GM19397 (cell line): Measurements from ENCODE around the gene NAV3.

Experiments
- ATAC-seq: cut with Tn5 transposase; IDR thresholded peaks from one replicate; pipeline ENCODE4 v1.9.1; 2021; ENCODE audit warnings: mild to moderate bottlenecking, moderate library complexity; ENCODE audit not compliant: unreplicated experiment

Gene NAV3

GRCh38 chr12:77980782-77981181 is 150.1 kb downstream of the NAV3 start:
- no peak for ATAC-seq

GRCh38 chr12:77983859-77984258 is 153.2 kb downstream of the NAV3 start:
- ATAC-seq, result no peak

DNA sequence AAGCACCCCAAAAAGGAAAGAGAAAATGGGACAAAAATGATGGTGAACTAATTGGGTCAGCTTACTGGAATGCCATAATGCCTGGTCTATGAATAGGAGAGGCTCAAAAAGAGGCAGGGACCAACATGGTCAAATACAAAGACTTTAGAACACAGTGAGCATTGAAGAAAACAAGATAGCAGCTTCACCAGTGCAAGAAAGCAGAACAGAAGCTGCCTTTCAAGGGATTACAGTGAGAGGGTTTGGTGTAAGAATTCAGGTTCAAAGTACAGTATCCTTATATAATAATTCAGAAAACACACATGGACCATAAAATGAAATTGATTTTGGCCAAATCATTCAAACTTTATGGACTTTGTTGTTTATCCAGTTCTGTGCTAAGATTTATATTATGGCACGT is 162.1 kb downstream of the NAV3 start:
- ATAC-seq, result no peak

GRCh38 chr12:77993658-77994057 is 163.0 kb downstream of the NAV3 start:
- ATAC-seq, result no peak

GRCh38 chr12:77995436-77996167 is 164.9 kb downstream of the NAV3 start:
- peak; percentile 79 for ATAC-seq

GRCh38 chr12:77996670-77997069 is 166.0 kb downstream of the NAV3 start:
- ATAC-seq, result no peak

DNA sequence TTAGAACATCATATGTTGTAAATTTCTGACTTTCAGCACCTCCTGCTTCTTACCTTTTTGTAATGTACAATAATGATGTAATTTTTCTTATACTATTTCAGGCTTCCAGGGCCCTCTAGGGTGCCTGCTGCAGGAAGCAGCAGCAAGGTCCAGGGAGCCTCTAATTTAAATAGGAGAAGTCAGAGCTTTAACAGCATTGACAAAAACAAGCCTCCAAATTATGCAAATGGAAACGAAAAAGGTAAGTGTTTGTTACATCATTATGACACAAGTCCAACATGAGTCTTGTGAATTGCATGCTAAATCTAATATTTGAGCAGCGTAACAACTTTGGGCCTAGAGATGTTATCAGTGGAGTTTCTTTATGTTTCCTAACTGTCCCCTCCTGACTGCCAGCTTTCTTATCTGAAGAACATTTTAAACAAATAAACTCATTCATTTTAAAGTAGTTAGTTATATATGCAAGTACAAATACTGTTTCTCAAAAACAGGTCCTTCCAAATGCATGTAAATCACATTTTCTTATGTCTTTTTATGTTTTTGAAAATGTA is 167.6 kb downstream of the NAV3 start:
- ATAC-seq, result no peak

GRCh38 chr12:77999074-77999715 is 168.5 kb downstream of the NAV3 start:
- peak; percentile 77 for ATAC-seq

GRCh38 chr12:78002878-78003277 is 172.2 kb downstream of the NAV3 start:
- ATAC-seq, result no peak

DNA sequence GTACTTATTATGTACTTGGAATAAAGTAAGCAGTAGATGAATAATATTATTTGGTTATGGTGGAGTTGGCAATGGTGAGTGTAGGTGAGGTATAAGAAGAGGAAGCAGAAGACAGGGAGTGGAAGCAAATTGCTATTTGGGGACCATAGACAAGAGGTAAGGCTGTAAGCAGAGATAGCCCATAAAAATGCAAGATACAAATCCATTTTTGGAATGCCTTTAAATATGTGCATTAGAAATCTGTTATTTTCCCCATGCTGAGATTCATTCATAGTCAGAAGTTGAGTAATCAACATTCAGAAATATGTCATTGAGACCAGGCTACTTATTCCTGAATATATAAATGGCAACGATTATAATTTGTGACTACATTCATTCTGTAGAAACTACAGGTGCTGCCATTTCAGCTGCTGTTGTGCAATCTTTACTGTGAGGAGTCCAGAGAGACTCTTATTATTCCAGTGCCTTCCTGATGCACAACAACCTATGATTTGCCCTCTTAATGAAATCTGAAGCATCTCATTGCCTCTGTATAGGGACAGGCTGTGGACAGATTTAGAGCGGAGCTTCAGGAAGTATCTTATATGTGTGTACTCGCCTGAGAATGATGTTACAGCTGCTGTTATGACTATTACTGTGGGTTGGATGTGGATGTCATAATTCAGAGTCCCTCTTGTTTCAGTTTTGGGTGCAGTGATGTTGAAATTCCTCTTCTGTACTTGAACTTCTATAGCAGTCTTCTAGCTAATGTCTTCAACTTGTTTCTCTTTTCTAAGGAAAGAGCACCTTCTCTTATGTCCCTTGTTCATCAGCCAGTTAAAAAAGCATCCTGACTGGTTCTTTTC is 173.8 kb downstream of the NAV3 start:
- no peak for ATAC-seq

DNA sequence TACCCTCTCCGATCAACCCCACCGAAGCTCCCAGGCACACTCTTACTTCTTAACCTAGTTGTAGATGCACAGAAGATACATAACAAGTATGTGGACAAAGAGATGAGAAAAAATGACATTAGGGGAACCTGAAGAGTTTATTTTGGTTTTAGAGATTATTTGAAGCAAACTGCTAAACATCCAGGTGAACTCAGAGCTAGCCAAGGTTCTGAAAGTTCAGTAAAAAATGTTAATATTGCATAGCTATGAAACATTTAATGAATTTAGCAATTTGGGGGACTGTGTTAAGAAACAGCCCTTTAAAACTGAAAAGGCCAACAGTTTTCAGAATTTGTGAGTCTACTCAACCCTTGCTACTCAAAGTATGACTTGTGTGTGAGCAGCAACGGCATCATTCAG is 174.4 kb downstream of the NAV3 start:
- ATAC-seq, result no peak

DNA sequence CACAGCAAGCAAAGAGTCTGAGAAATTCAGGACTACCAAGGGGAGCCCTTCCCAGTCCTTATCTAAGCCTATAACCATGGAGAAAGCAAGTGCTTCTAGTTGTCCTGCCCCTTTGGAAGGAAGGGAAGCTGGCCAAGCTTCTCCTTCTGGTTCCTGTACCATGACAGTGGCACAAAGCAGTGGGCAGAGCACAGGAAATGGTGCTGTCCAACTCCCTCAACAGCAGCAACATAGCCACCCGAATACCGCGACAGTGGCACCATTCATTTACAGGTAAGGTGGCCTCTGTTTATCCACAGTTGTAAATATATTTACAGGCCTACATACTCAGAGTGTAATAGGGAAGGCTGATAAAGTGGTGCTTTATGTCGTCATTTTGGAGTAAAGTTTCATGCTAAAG is 176.5 kb downstream of the NAV3 start:
- no peak for ATAC-seq

- ATAC-seq, result no peak
These were observed 178.3 kb downstream of the NAV3 start for GRCh38 chr12:78009031-78009430.

GRCh38 chr12:78018171-78018910 is 187.6 kb downstream of the NAV3 start:
- ATAC-seq, result no peak

GRCh38 chr12:78018939-78019338 is 188.2 kb downstream of the NAV3 start:
- ATAC-seq, result no peak

- ATAC-seq, result no peak
These were observed 197.7 kb downstream of the NAV3 start for GRCh38 chr12:78028426-78028825.

DNA sequence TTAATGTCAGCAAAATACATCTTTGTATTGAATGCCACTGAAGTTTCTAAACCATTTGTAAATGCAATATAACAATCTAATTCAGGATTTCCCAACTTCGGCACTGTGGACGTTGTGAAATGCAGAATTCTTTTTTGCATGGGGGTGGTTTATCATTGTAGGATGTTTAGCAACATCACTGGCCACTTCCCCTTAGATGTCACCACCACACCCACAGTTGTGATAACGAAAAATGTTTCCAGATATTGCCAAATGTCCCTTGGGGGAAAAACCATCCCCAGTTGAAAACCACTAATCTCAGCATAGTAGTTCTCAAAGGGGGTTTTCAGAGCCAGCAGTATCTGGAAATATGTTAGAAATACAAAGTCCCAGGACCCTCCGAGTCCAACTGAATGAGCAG is 203.3 kb downstream of the NAV3 start:
- no peak for ATAC-seq

DNA sequence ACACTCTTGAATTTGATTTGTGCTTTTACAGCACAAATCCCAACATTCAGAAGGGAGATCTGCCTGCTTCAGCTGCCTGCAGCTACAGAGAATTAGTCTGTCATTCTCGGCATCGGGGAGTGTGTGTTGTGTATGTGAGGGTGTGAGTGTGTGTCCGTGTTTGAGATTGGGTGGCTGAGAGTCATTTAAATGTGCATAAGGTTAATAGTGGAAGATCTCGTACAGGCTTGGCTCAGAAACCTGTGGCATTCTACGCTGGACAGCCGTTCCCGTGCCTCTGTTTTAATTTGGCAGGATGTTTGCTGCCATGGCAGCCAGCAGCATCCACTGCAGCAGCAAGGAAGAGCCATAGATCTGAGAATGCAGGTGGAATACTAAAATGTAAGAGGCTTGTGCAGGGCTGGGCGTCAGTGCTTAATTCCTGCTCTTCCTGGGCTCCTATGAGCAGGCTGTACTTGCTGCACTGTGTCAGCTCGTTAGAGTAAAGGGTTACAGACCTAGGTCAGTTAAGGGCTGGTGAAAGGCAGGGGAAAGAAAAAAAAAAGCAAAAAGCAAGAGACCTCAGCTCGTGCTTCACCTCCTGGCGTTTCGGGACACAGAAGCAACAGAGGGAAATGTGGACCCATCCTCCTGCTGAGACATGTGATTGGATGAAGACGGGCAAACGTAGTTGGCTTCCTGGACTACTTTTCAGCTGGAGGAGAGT is 205.4 kb downstream of the NAV3 start:
- no peak for ATAC-seq

DNA sequence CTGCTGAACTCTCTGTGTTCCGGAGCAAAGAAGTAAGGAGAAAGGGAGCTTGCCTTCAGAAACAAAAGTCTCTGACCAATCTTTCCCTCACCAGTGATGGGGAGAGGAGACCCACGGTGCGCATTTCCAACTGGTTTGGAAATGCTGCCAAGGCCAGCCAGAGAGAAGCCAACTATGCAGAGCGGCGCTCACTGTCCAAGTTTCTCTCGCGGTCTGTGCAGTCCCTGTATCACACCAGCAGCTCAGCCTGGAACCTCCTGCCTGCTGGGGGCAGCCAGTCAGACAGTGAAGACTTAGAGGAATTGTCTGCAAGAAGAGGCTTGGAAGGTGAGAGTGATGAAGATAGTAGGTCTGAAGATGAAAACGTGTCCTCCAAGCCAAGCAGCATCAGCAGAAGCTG is 206.2 kb downstream of the NAV3 start:
- no peak for ATAC-seq

GRCh38 chr12:78037707-78038106 is 207.0 kb downstream of the NAV3 start:
- no peak for ATAC-seq
